ENCODE data around the gene EPHA2.

EPHA2 gene

DNA sequence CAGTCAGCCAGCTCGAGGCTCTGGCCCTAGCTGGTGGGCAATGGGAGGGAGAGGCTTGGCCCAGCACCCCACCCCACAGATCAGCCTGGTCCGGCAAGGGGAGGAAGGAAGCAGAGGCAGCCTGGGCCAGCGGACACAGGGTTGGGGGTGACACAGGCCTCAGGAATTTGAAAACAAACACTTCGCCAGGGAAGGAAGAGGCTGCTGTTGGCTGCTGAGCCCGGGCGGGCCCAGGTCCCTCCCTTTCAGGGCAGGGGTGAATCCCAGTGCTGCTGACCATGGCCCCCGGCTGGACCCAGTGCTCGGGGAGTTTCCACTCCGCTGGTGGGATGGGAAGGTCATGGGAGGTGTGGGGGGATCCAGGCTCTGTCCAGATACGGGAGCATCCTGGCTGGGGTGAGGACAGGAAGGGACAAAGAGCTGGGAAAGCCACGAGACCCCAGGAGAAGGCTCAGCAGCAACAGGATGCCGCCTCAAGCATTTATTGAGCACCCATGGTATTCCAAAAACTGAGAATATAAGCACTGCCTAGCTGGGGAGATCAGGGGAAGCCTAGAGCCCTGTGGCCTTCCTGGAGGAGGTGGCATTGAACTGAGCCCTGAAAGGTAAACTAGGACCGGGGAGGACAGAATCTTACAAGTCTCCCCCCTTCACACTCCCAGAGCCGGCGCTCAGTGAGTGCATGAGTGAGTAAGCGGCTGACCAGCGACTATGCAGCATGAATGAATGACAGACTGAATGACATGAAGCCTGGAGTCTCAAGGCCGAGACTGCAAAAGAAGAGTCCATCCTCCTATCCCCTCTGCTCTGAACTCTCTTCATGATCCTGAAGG lies 26.2 kb upstream of the EPHA2 start:
- DNase-seq (ENCODE audit: extremely low read depth, insufficient read length) = no peak
- Histone ChIP-seq H3K36me3 (ENCODE audit: control insufficient read depth, insufficient read depth, low read length) (no peaks in the 10 kb centered on the region), H3K27me3 (replicated peaks; ENCODE audit: control insufficient read depth, insufficient read depth, low read length) (peaks cover 2% of the 10 kb centered on the region; the same call in 1 of the 2 replicates), H3K4me3 (replicated peaks; ENCODE audit: low read depth, low read length) (no peak overlapping the region)
- TF ChIP-seq CTCF (IDR thresholded peaks at IDR 0.05; ENCODE audit: insufficient read depth, low read length, poor library complexity, severe bottlenecking) = no peak

DNA sequence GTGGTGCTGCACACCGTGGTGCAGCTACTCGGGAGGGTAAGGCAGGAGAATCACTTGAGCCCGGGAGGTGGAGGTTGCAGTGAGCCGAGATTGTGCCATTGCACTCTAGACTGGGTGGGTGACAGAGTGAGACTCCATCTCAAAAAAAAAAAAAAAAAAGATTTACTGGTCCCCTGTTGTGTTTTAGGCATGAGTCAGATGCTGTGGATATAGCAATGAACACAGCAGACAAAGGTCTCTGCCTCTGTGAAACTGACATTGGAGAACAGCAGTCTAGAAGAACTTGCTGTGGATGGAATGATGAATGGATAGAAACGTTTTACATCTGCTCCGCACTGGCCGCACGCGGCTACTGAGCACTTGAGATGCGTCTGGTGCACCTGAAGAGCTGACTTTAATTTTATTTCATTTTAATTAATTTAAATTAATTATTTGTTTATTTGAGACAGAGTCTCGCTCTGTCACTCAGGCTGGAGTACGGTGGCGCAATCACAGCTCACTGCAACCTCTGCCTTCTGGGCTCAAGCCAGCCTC lies 24.5 kb upstream of the EPHA2 start:
- DNase-seq (ENCODE audit: extremely low read depth, insufficient read length) = no peak
- no peak for TF ChIP-seq CTCF (IDR thresholded peaks at IDR 0.05; ENCODE audit: insufficient read depth, low read length, poor library complexity, severe bottlenecking)

GRCh38 chr1:16178596-16179497 lies 23.0 kb upstream of the EPHA2 start:
- DNase-seq (ENCODE audit: extremely low read depth, insufficient read length) = no peak
- no peak overlapping the region for H3K4me3 ChIP-seq (replicated peaks; ENCODE audit: low read depth, low read length)
- TF ChIP-seq CTCF (IDR thresholded peaks at IDR 0.05; ENCODE audit: insufficient read depth, low read length, poor library complexity, severe bottlenecking) = no peak
- peaks cover 2% of the 10 kb centered on the region; the same call in 1 of the 2 replicates for H3K27me3 ChIP-seq (replicated peaks; ENCODE audit: control insufficient read depth, insufficient read depth, low read length)
- H3K36me3 ChIP-seq (ENCODE audit: control insufficient read depth, insufficient read depth, low read length) = no peaks in the 10 kb centered on the region

More for the DNA sequence above, 24.5 kb upstream of the EPHA2 start:
- Histone ChIP-seq H3K4me3 (replicated peaks; ENCODE audit: low read depth, low read length) (no peak overlapping the region), H3K27me3 (replicated peaks; ENCODE audit: control insufficient read depth, insufficient read depth, low read length) (peaks cover 2% of the 10 kb centered on the region; the same call in 1 of the 2 replicates), H3K36me3 (ENCODE audit: control insufficient read depth, insufficient read depth, low read length) (no peaks in the 10 kb centered on the region)

GRCh38 chr1:16177306-16177705 lies 21.4 kb upstream of the EPHA2 start:
- DNase-seq (ENCODE audit: extremely low read depth, insufficient read length) = no peak
- TF ChIP-seq CTCF (IDR thresholded peaks at IDR 0.05; ENCODE audit: insufficient read depth, low read length, poor library complexity, severe bottlenecking) = no peak
- no peaks in the 10 kb centered on the region for H3K36me3 ChIP-seq (ENCODE audit: control insufficient read depth, insufficient read depth, low read length)
- no peak overlapping the region for H3K4me3 ChIP-seq (replicated peaks; ENCODE audit: low read depth, low read length)
- H3K27me3 ChIP-seq (replicated peaks; ENCODE audit: control insufficient read depth, insufficient read depth, low read length) = peaks cover 2% of the 10 kb centered on the region; the same call in 1 of the 2 replicates

DNA sequence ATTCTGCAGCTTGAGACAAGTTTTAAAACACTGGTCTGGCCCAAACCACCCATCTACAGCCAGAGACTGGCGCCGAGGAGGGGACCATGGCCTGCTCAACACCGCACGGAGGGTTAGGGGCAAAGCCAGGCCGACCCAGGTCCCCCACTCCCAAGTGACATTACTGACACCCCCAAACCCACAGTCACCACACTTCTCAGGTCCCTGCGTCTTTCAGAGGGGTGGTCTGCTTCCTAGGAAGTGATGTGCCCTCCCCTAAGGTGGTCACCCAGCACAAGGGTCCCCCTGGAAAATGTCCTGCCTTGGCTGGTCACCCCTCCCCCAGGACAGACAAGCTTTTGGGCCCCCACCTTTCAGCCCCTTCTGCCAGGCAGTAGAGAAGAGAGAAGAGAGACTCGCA lies 20.8 kb upstream of the EPHA2 start:
- H3K4me3 ChIP-seq (replicated peaks; ENCODE audit: low read depth, low read length) = no peak overlapping the region

More for the DNA sequence above, 20.8 kb upstream of the EPHA2 start:
- TF ChIP-seq CTCF (IDR thresholded peaks at IDR 0.05; ENCODE audit: insufficient read depth, low read length, poor library complexity, severe bottlenecking) = no peak
- peaks cover 2% of the 10 kb centered on the region; the same call in 1 of the 2 replicates for H3K27me3 ChIP-seq (replicated peaks; ENCODE audit: control insufficient read depth, insufficient read depth, low read length)
- no peak for DNase-seq (ENCODE audit: extremely low read depth, insufficient read length)
- no peaks in the 10 kb centered on the region for H3K36me3 ChIP-seq (ENCODE audit: control insufficient read depth, insufficient read depth, low read length)
